Measurements from ENCODE around the gene ARRB1. TPM values are rescaled to one million over a fixed set of nuclear protein-coding genes. Genes with fewer than 3 reads are reported as not detected.

Gene ARRB1
- total and polyA plus RNA-seq, 8 donors, result 41.7 to 150 (median 63.2) TPM

DNA sequence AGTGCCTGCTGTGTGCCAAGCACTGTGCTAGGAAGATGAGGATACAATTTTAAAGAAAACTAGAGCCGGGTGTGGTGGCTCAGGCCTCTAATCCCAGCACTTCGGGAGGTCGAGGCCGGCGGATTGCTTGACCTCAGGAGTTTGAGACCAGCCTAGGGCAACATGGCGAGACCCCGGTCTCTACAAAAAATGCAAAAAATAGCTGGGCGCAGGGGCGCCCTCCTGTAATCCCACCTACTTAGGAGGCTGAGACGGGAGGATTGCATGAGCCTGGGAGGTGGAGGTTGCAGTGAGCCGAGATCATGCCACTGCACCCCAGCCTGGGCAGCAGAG lies 102.6 kb downstream of the ARRB1 start:
- Histone ChIP-seq H3K27me3 (peaks cover under 1 to 31% of the 10 kb centered on the region in 2 donors), H3K4me3 (no peak overlapping the region), H3K4me1 (no peaks in the 10 kb centered on the region), H3K36me3 (no peaks in the 10 kb centered on the region), H3K27ac (no peak overlapping the region), H3K9me3 (no peaks in the 10 kb centered on the region)
- intact Hi-C loops (cut with DNase I), result loop anchor here in 1 of 2 donors (5.0 kb wide), 3 partner anchors 107 to 317 kb away; no protein-coding TSS in a partner anchor
- DNase-seq, result no peak
- no peak for ATAC-seq
- TF ChIP-seq CTCF (IDR thresholded peaks at IDR 0.05), result peak in 1 of 2 donors; percentile 3

DNA sequence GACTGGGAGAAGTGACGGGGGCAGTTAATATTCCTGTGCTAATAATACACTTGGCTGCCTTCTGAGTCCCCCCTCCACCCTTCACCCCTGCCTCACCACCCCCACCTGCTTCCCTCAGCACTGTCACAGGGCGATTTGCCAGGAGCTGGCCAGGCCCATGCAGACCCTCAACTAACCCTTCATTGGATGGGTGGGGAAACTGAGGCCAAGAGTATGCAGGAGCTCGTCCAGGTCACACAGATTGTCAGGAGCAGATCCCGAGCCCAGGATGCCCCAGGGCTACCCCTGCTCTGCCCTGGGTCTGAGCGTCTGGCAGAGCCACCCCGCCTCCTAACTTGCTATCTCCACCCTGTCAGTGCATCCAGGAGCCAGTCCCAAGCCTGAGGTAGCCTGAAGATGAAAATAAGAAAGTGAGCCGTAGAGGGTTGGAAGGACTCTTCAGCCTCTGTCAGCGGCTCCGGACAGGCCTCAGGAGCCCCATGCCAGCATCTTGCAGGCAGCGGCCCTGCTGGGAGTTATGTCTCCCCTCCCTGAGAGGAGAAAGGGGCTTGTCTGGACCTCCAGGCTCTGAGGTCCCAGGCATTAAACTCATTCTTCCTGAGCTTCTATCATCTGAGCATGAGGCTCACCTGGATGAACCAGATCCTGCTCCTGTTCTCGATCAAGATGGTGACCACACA lies 104.7 kb downstream of the ARRB1 start:
- peak in 1 of 4 donors; percentile 27 for DNase-seq
- intact Hi-C loops (cut with DNase I), result loop anchor here in 1 of 2 donors (5.0 kb wide), 3 partner anchors 105 to 315 kb away; no protein-coding TSS in a partner anchor
- Histone ChIP-seq H3K4me3 (no peak overlapping the region), H3K4me1 (peaks cover 3 to 7% of the 10 kb centered on the region in 2 donors), H3K27me3 (peaks cover 19 to 52% of the 10 kb centered on the region in 2 donors), H3K27ac (no peak overlapping the region), H3K9me3 (no peaks in the 10 kb centered on the region), H3K36me3 (no peaks in the 10 kb centered on the region)
- ATAC-seq, result no peak
- no peak for TF ChIP-seq CTCF (IDR thresholded peaks at IDR 0.05)

DNA sequence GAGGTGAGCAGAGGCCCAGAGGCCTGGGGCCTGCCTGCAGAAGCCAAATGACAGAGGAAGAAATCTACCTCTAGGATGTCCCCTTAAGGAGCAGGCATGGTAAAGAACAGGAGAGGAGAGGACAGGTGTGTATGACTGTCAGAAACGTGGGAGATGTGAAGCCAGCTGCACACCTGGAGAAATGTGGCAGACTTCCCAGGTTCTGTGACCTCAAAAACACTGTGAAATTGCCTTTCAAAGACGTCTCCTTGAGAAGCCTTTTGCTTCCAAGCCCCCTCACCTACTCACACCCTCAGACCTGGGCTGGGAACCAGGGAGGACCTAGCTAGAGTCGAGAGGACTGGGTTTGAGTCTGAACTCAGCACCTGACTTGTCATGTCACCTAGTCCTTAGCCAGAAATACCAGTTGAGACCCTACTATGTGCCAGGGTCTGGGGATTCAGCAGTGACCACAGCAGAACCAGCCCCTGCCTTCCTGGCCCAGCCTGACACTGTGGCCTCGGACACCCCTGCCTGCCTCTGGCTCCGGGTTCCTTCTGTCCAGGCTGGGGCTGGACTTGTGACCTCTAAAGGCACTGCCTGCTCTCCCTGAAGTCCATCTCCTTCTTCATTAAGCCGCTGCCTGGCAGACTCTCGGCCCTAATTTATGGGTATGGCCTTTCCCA lies 105.3 kb downstream of the ARRB1 start:
- no peak overlapping the region for H3K4me3 ChIP-seq
- peaks cover 19 to 57% of the 10 kb centered on the region in 2 donors for H3K27me3 ChIP-seq
- DNase-seq, result no peak
- H3K36me3 ChIP-seq, result no peaks in the 10 kb centered on the region
- intact Hi-C loops (cut with DNase I), result loop anchor here in 1 of 2 donors (5.0 kb wide), 3 partner anchors 104 to 314 kb away; no protein-coding TSS in a partner anchor
- H3K9me3 ChIP-seq, result no peaks in the 10 kb centered on the region
- H3K4me1 ChIP-seq, result peaks cover 3 to 11% of the 10 kb centered on the region in 2 donors
- no peak for TF ChIP-seq CTCF (IDR thresholded peaks at IDR 0.05)
- ATAC-seq, result no peak
- H3K27ac ChIP-seq, result no peak overlapping the region

GRCh38 chr11:75245356-75246005 lies 106.0 kb downstream of the ARRB1 start:
- ATAC-seq, result no peak
- intact Hi-C loops (cut with DNase I), result loop anchor here in 1 of 2 donors (5.0 kb wide), 3 partner anchors 103 to 313 kb away; no protein-coding TSS in a partner anchor
- Histone ChIP-seq H3K4me1 (peaks cover 5 to 18% of the 10 kb centered on the region in 2 donors), H3K9me3 (no peaks in the 10 kb centered on the region), H3K27ac (no peak overlapping the region), H3K27me3 (peaks cover 26 to 59% of the 10 kb centered on the region in 2 donors), H3K36me3 (no peaks in the 10 kb centered on the region), H3K4me3 (no peak overlapping the region)
- TF ChIP-seq CTCF (IDR thresholded peaks at IDR 0.05), result no peak
- peak in 1 of 4 donors; percentile 22 for DNase-seq

Data from left lung (tissue), 10 donors.